K562 (cell line): ENCODE data around the gene TRIP12. TPM values are rescaled to one million over a fixed set of nuclear protein-coding genes. Genes with fewer than 3 reads are reported as not detected.

ENCODE experiments used
- ATAC-seq: fragments of 200-7000 bp; cut with Tn5 transposase; 3 replicates; pipeline ENCODE4 v1.9.1; 2020; ENCODE audit warnings: moderate library complexity
- BruUV-seq: library from RNA; stranded (reverse); fragments of 400-500 nt; replicated peaks from 2 replicates; lab custom pipeline; 2021; lab: Mats Ljungman, UMichigan
- CTCF ChIA-PET: fragments of 300-600 bp; formaldehyde crosslinking; extraction: SDS; loops from one replicate; lab custom pipeline; 2021; ENCODE audit warnings: low intra/inter-chr PET ratio; lab: Yijun Ruan, JAX
- POLR2A ChIA-PET: fragments of 300-600, 350-650 bp; sonication (Branson Sonifier 250); formaldehyde crosslinking; extraction: SDS; loops from one replicate; lab custom pipeline; 2021; ENCODE audit warnings: antibody characterized with exemption, inconsistent platforms; lab: Yijun Ruan, JAX
- DNase-seq, 4 experiments: peaks; one replicate each; pipeline versions ENCODE4 v3.0.0 to v3.0.0-alpha.2; 2011 to 2018; ENCODE audit warnings: low spot score in 3 of 4, mixed read lengths in 3 of 4; ENCODE audit errors: extremely low read depth in 1 of 4
- FAIRE-seq: peaks from 2 replicates; lab custom pipeline; 2011; peaks lifted over from hg19 to GRCh38; lab: Jason Lieb, UNC
- H2AFZ ChIP-seq: 2 replicates; pipeline ENCODE4 v1.6.0; 2011; ENCODE audit warnings: low read depth, low read length, control low read depth, inconsistent platforms
- H3K27ac ChIP-seq: fragments of 200-600 bp; 3 replicates; pipeline ENCODE4 v1.8.0; 2011; ENCODE audit warnings: low read depth, mild to moderate bottlenecking, control low read depth, inconsistent platforms, low read length, moderate library complexity, mixed read lengths; ENCODE audit errors: extremely low read depth
- H3K27me3 ChIP-seq, 2 experiments: fragments of 300-600 bp in 1 of 2; 2 replicates in 1 of 2; 3 replicates in 1 of 2; pipeline versions ENCODE4 v1.6.0 to v1.8.0; 2011; ENCODE audit warnings: inconsistent platforms in 2 of 2, low read length in 2 of 2, mild to moderate bottlenecking in 1 of 2, mixed read lengths in 1 of 2, moderate library complexity in 1 of 2; ENCODE audit not compliant: control insufficient read depth in 2 of 2, insufficient read depth in 2 of 2
- H3K36me3 ChIP-seq: fragments of 300-600 bp; 3 replicates; pipeline ENCODE4 v1.8.0; 2011; ENCODE audit warnings: mild to moderate bottlenecking, low read length, inconsistent platforms; ENCODE audit not compliant: control insufficient read depth, insufficient read depth
- H3K4me1 ChIP-seq, 2 experiments: fragments of 200-600 bp in 1 of 2; replicated peaks in 1 of 2; 2 replicates in 1 of 2; 3 replicates in 1 of 2; pipeline versions ENCODE4 v1.5.1 to v1.8.0; 2011; ENCODE audit warnings: inconsistent platforms in 2 of 2, low read length in 2 of 2, mild to moderate bottlenecking in 1 of 2, mixed read lengths in 1 of 2, moderate library complexity in 1 of 2; ENCODE audit not compliant: control insufficient read depth in 2 of 2, insufficient read depth in 2 of 2
- H3K4me2 ChIP-seq: 2 replicates; pipeline ENCODE4 v1.6.1; 2011; ENCODE audit warnings: low read length, control low read depth, inconsistent platforms, mixed read lengths; ENCODE audit not compliant: insufficient read depth
- H3K4me3 ChIP-seq: fragments of 200-600 bp; sonication (generic), shearing (Covaris generic); 2 replicates; pipeline ENCODE4 v1.5.1; 2016; ENCODE audit warnings: control low read depth, inconsistent platforms
- H3K79me2 ChIP-seq: fragments of 200-600 bp; 3 replicates; pipeline ENCODE4 v1.8.0; 2011; ENCODE audit warnings: low read length, inconsistent platforms; ENCODE audit not compliant: control insufficient read depth, insufficient read depth
- H3K9ac ChIP-seq, 2 experiments: 2 replicates each; pipeline versions ENCODE4 v1.6.0 to v1.6.1; 2011; ENCODE audit warnings: low read depth in 2 of 2, low read length in 2 of 2, control low read depth in 1 of 2, inconsistent platforms in 1 of 2, mild to moderate bottlenecking in 1 of 2, mixed read lengths in 1 of 2; ENCODE audit not compliant: insufficient read depth in 1 of 2
- H3K9me1 ChIP-seq: one replicate; pipeline ENCODE4 v1.6.0; 2011; ENCODE audit warnings: inconsistent platforms, mild to moderate bottlenecking, low read length, moderate library complexity; ENCODE audit not compliant: control insufficient read depth, insufficient read depth
- H3K9me3 ChIP-seq: replicated peaks from 2 replicates; pipeline ENCODE4 v1.5.1; 2011; ENCODE audit warnings: low read depth, low read length, inconsistent platforms; ENCODE audit not compliant: control insufficient read depth, insufficient read depth
- H4K20me1 ChIP-seq: replicated peaks from 2 replicates; pipeline ENCODE4 v1.6.1; 2011; ENCODE audit warnings: low read length, inconsistent platforms, mixed read lengths; ENCODE audit not compliant: control insufficient read depth, insufficient read depth
- ARID3A ChIP-seq: IDR thresholded peaks from 2 replicates; pipeline ENCODE4 v1.6.1; 2012; ENCODE audit warnings: low read depth, low read length, improper control_type of control experiment, borderline replicate concordance
- BRF1 ChIP-seq: IDR thresholded peaks from 3 replicates; pipeline ENCODE4 v1.6.1; 2011; ENCODE audit warnings: borderline replicate concordance, mild to moderate bottlenecking; ENCODE audit not compliant: insufficient read length; ENCODE audit errors: extremely low read depth
- GTF2A2 ChIP-seq: IDR thresholded peaks from 2 replicates; pipeline ENCODE4 v1.6.1; 2016; ENCODE audit warnings: mild to moderate bottlenecking, missing genetic modification characterization, missing compliant biosample characterization
- MAFF ChIP-seq: IDR thresholded peaks from 2 replicates; pipeline ENCODE4 v1.6.1; 2012; ENCODE audit warnings: low read length, improper control_type of control experiment
- NFIC ChIP-seq: fragments of 450-650 bp; IDR thresholded peaks from 2 replicates; pipeline ENCODE4 v1.6.1; 2017; ENCODE audit warnings: mild to moderate bottlenecking, inconsistent platforms
- NKRF ChIP-seq: fragments of 450-650 bp; IDR thresholded peaks from 2 replicates; pipeline ENCODE4 v1.6.1; 2016; ENCODE audit warnings: borderline replicate concordance
- PHF21A ChIP-seq: fragments of 450-650 bp; IDR thresholded peaks from 2 replicates; pipeline ENCODE4 v1.6.1; 2017; ENCODE audit warnings: low read depth, borderline replicate concordance
- POLR3G ChIP-seq: IDR thresholded peaks from 2 replicates; pipeline ENCODE4 v1.6.1; 2011; ENCODE audit not compliant: insufficient read length, insufficient replicate concordance; ENCODE audit errors: extremely low read depth
- RCOR1 ChIP-seq, 2 experiments: IDR thresholded peaks; 2 replicates each; pipeline ENCODE4 v1.6.1; 2012; ENCODE audit warnings: low read depth in 2 of 2, low read length in 2 of 2, borderline replicate concordance in 1 of 2, improper control_type of control experiment in 1 of 2
- SETDB1 ChIP-seq: IDR thresholded peaks from one replicate; pipeline ENCODE4 v1.6.1; 2012; ENCODE audit warnings: low read length, control low read depth, inconsistent platforms
- SMARCC2 ChIP-seq: fragments of 450-650 bp; IDR thresholded peaks from 2 replicates; pipeline ENCODE4 v1.6.1; 2017; ENCODE audit warnings: antibody characterized with exemption, moderate library complexity, mild to moderate bottlenecking, low read depth
- STAG1 ChIP-seq: sonication (generic); formaldehyde crosslinking; IDR thresholded peaks from 2 replicates; pipeline ENCODE4 v1.5.0; 2020; ENCODE audit warnings: missing genetic modification reagents, borderline replicate concordance
- TAL1 ChIP-seq: fragments of 450-650 bp; IDR thresholded peaks from 2 replicates; pipeline ENCODE4 v1.6.1; 2016; ENCODE audit warnings: mild to moderate bottlenecking
- XRCC4 ChIP-seq: IDR thresholded peaks from one replicate; pipeline ENCODE4 v1.6.1; 2011; ENCODE audit not compliant: insufficient read depth, insufficient read length; ENCODE audit errors: extremely low read depth
- ZNF282 ChIP-seq: sonication (generic); formaldehyde crosslinking; IDR thresholded peaks from 2 replicates; pipeline ENCODE4 v1.8.1; 2023; ENCODE audit warnings: missing genetic modification reagents
- WGBS: fragments of 100-300 bp; shearing (Covaris generic); methylation state at CpG from one replicate; pipeline ENCODE4 v1.1.6; 2016; ENCODE audit warnings: low coverage, mixed read lengths; ENCODE audit not compliant: insufficient coverage; ENCODE audit errors: missing lambda C conversion rate; 5-methylcytosine and 5-hydroxymethylcytosine counted together
- in situ Hi-C: fragments of 300-500 bp; cut with MboI; formaldehyde crosslinking; loops from 4 replicates; pipeline ENCODE4 v1.15.0; 2018; ENCODE audit warnings: inconsistent platforms, mixed read lengths
- intact Hi-C: fragments of 100-400 bp; cut with micrococcal nuclease; formaldehyde crosslinking; loops from 2 replicates; pipeline ENCODE4 v1.14.2; 2022
- polyA plus RNA-seq, 8 experiments: library from polyadenylated mRNA; depleted of rRNA in 4 of 8; stranded (reverse) in 5 of 8; unstranded in 3 of 8; fragments of >200 nt; fragmentation: Nextera tagmentation in 2 of 8; fragmentation: Illumina TruSeq in 1 of 8; extraction: Ambion mirVana in 2 of 8; extraction: Trizol in 1 of 8; gene quantifications; 2 replicates each; pipeline versions ENCODE4 v1.2.1 to v1.2.3, GENCODE V29; 2011 to 2014; ENCODE audit warnings: inconsistent platforms in 1 of 8, missing spikeins in 1 of 8
- total RNA-seq, 7 experiments: library from RNA; depleted of rRNA in 6 of 7; stranded (reverse); fragments of >200 nt in 6 of 7; fragmentation: Illumina TruSeq in 2 of 7; extraction: Trizol in 2 of 7; gene quantifications; 2 replicates each; pipeline versions ENCODE4 v1.2.1 to v1.2.3, GENCODE V29; 2011 to 2021; ENCODE audit warnings: low replicate concordance in 1 of 7
- TF ChIP-seq, protein P1 (sequence below): fragments of 250-450 bp; sonication (Bioruptor Pico); IDR thresholded peaks from 2 replicates; pipeline ENCODE4 v1.5.0; 2020; ENCODE audit warnings: mild to moderate bottlenecking

TRIP12 gene
- total and polyA plus RNA-seq, 9 of the 15 experiments (the other 6 are each of a cell fraction or from before 2014, with no cell fraction given): 15.2 to 131 (median 80.1) TPM

DNA sequence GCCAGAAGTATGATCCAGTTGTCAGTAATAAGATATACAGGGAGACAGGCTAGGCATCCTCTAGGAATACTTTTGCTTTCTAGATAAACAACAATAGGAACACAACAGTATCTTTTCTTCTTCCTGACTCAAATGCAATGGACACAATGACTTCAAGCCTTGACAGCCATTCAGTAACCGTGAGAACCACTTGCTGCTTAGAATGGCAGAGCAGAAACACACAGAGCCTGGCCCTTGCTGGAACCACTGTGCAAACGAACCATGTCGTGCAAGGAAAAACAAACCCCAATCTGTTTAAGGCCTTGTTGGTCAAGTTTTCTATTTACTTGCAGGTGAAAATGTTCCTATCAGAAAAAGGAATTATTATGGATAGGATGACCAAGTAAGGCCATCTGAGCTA, 18.8 kb downstream of the TRIP12 start:
- Histone ChIP-seq H3K27me3 (no peaks in the 10 kb centered on the region), H3K4me1 (no peaks in the 10 kb centered on the region), H3K4me3 (no peak overlapping the region), H3K9ac (no peak overlapping the region), H2AFZ (no peak overlapping the region), H3K9me1 (no peaks in the 10 kb centered on the region), H4K20me1 (no peaks in the 10 kb centered on the region), H3K79me2 (peaks cover 83% of the 10 kb centered on the region), H3K27ac (no peak overlapping the region), H3K9me3 (no peaks in the 10 kb centered on the region), H3K4me2 (no peak overlapping the region), H3K36me3 (peaks cover 24% of the 10 kb centered on the region; the same call in 1 of the 3 replicates)
- in situ Hi-C loops: no loop called here
- no TSS peak for BruUV-seq
- no peak for ATAC-seq
- ChIA-PET POLR2A (interaction anchor here (0.6 kb wide), 1 partner anchor 17 kb away, joined by 3 read pairs; no protein-coding TSS in a partner anchor), CTCF (no interaction called here)
- 87% methylated on average over 3 of the region's 3 CpGs for WGBS
- no peak for FAIRE-seq
- DNase-seq: no peak
- TF ChIP-seq STAG1 (CRISPR knock-in tag): no peak
- no peak for TF ChIP-seq NKRF
- TF ChIP-seq SMARCC2: no peak
- TF ChIP-seq XRCC4: no peak
- TF ChIP-seq MAFF: no peak
- TF ChIP-seq POLR3G: no peak
- TF ChIP-seq, protein P1, sequence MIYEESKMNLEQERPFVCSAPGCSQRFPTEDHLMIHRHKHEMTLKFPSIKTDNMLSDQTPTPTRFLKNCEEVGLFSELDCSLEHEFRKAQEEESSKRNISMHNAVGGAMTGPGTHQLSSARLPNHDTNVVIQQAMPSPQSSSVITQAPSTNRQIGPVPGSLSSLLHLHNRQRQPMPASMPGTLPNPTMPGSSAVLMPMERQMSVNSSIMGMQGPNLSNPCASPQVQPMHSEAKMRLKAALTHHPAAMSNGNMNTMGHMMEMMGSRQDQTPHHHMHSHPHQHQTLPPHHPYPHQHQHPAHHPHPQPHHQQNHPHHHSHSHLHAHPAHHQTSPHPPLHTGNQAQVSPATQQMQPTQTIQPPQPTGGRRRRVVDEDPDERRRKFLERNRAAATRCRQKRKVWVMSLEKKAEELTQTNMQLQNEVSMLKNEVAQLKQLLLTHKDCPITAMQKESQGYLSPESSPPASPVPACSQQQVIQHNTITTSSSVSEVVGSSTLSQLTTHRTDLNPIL (CRISPR knock-in tag): no peak
- no peak for TF ChIP-seq ZNF282 (CRISPR knock-in tag)
- no peak for TF ChIP-seq ARID3A
- TF ChIP-seq BRF1: no peak
- TF ChIP-seq TAL1: no peak
- TF ChIP-seq NFIC: no peak
- no peak for TF ChIP-seq SETDB1
- no peak for TF ChIP-seq PHF21A
- TF ChIP-seq GTF2A2 (tag): no peak
- TF ChIP-seq RCOR1 (IDR thresholded peaks at IDR 0.05; ENCODE audit: borderline replicate concordance in 1 of 2, low read depth in 2 of 2, low read length in 2 of 2): no peak
- intact Hi-C loops: no loop called here
